ENCODE data around the gene PABPC3.

GRCh38 chr13:25064396-25064795, 31.5 kb upstream of the PABPC3 start:
- no peak for TF ChIP-seq CTCF (IDR thresholded peaks at IDR 0.05; ENCODE audit: borderline replicate concordance, extremely low read depth, low read length, poor library complexity, severe bottlenecking)
- no peak for TF ChIP-seq EZH2 (IDR thresholded peaks at IDR 0.05; ENCODE audit: borderline replicate concordance, low read depth, low read length, severe bottlenecking)
